GM12878 (cell line): ENCODE measurements around the gene TAF9B. TPM values are rescaled to one million over a fixed set of nuclear protein-coding genes. Genes with fewer than 3 reads are reported as not detected.

Source experiments
- ELK1 ChIP-seq: IDR thresholded peaks from 2 replicates; pipeline ENCODE4 v1.6.1; 2012; ENCODE audit warnings: low read depth, low read length, improper control_type of control experiment
- KDM1A ChIP-seq: fragments of 200-600 bp; sonication (generic); IDR thresholded peaks from 2 replicates; pipeline ENCODE4 v1.6.1; 2016; ENCODE audit warnings: borderline replicate concordance
- NFXL1 ChIP-seq: fragments of 450-650 bp; IDR thresholded peaks from 2 replicates; pipeline ENCODE4 v1.6.1; 2017; ENCODE audit warnings: antibody characterized with exemption, mild to moderate bottlenecking, borderline replicate concordance
- POLR2AphosphoS2 ChIP-seq: IDR thresholded peaks from 2 replicates; pipeline ENCODE4 v1.6.1; 2011; ENCODE audit warnings: low read depth, mild to moderate bottlenecking, low read length, improper control_type of control experiment, moderate library complexity
- TARDBP ChIP-seq: IDR thresholded peaks from 2 replicates; pipeline ENCODE4 v1.6.1; 2016; ENCODE audit warnings: borderline replicate concordance
- ZBTB40 ChIP-seq: fragments of 450-650 bp; IDR thresholded peaks from 2 replicates; pipeline ENCODE4 v1.6.1; 2016; ENCODE audit warnings: mild to moderate bottlenecking, moderate library complexity, borderline replicate concordance
- ZNF592 ChIP-seq: fragments of 450-650 bp; IDR thresholded peaks from 2 replicates; pipeline ENCODE4 v1.6.1; 2017; ENCODE audit warnings: mild to moderate bottlenecking, moderate library complexity
- polyA plus RNA-seq, 11 experiments: library from polyadenylated mRNA; depleted of rRNA in 4 of 11; unstranded in 6 of 11; stranded (reverse) in 5 of 11; fragments of >200 nt; fragmentation: Nextera tagmentation in 4 of 11; fragmentation: Illumina TruSeq in 1 of 11; extraction: Ambion mirVana in 4 of 11; extraction: Trizol in 1 of 11; gene quantifications; 1 replicate in 1 of 11; 2 replicates in 10 of 11; pipeline versions ENCODE4 v1.2.1 to v1.2.3, GENCODE V29; 2011 to 2016; ENCODE audit warnings: inconsistent platforms in 2 of 11, missing spikeins in 2 of 11, low read depth in 1 of 11
- total RNA-seq, 4 experiments: library from RNA; depleted of rRNA in 3 of 4; stranded (reverse); fragments of >200 nt in 3 of 4; fragmentation: Illumina TruSeq in 1 of 4; extraction: Trizol in 1 of 4; gene quantifications; 2 replicates each; pipeline versions ENCODE4 v1.2.1 to v1.2.3, GENCODE V29; 2013 to 2021
- TF ChIP-seq, protein P1 (sequence below): IDR thresholded peaks from 2 replicates; pipeline ENCODE4 v1.6.1; 2012; ENCODE audit warnings: improper control_type of control experiment, low read depth, low read length; ENCODE audit not compliant: insufficient replicate concordance

The TAF9B gene
- total and polyA plus RNA-seq, 10 of the 15 experiments (the other 5 are each of a cell fraction or from before 2014, with no cell fraction given): 14.9 to 42.5 (median 22.3) TPM

DNA sequence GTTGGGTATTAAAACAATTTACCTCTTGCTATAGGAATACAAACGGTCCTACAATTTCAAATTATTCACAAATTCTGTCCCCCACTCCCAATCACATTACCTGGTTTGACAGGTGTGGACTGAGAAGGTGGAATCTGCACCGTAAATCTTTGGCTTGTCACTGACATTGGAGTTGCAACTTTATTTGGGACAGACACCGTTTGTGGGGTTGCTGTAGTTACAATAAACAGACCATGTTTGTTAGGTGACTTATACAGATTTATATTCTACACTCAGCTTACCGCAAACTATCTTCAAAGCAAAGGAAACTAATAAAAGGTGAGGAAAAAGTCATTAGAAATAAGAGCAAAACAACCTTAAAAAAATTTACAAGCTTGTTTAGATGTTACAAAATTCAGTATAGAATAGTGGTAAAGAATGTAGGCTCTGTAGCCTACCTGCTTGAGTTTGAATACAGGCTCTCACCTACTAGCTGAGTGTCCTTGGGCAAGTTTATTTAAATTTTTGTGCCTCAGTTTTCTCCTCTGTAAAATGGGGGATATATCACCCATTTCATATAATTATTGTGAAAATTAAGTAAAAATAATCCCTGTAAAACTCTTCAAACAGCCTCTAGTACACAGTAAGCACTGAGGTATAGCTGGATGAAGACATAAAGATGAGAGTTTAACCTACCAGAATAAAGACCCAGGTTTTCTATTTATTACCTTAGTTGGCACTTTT is 6.1 kb downstream of the TAF9B start (continued):
- TF ChIP-seq, protein P1, sequence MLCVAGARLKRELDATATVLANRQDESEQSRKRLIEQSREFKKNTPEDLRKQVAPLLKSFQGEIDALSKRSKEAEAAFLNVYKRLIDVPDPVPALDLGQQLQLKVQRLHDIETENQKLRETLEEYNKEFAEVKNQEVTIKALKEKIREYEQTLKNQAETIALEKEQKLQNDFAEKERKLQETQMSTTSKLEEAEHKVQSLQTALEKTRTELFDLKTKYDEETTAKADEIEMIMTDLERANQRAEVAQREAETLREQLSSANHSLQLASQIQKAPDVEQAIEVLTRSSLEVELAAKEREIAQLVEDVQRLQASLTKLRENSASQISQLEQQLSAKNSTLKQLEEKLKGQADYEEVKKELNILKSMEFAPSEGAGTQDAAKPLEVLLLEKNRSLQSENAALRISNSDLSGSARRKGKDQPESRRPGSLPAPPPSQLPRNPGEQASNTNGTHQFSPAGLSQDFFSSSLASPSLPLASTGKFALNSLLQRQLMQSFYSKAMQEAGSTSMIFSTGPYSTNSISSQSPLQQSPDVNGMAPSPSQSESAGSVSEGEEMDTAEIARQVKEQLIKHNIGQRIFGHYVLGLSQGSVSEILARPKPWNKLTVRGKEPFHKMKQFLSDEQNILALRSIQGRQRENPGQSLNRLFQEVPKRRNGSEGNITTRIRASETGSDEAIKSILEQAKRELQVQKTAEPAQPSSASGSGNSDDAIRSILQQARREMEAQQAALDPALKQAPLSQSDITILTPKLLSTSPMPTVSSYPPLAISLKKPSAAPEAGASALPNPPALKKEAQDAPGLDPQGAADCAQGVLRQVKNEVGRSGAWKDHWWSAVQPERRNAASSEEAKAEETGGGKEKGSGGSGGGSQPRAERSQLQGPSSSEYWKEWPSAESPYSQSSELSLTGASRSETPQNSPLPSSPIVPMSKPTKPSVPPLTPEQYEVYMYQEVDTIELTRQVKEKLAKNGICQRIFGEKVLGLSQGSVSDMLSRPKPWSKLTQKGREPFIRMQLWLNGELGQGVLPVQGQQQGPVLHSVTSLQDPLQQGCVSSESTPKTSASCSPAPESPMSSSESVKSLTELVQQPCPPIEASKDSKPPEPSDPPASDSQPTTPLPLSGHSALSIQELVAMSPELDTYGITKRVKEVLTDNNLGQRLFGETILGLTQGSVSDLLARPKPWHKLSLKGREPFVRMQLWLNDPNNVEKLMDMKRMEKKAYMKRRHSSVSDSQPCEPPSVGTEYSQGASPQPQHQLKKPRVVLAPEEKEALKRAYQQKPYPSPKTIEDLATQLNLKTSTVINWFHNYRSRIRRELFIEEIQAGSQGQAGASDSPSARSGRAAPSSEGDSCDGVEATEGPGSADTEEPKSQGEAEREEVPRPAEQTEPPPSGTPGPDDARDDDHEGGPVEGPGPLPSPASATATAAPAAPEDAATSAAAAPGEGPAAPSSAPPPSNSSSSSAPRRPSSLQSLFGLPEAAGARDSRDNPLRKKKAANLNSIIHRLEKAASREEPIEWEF: no peak
- TF ChIP-seq POLR2AphosphoS2 (no peak; the same call in 1 of the 2 replicates), KDM1A (no peak), ZNF592 (no peak), NFXL1 (no peak), TARDBP (no peak), ZBTB40 (no peak; the same call in 1 of the 2 replicates), ELK1 (no peak)
